HL-60/S4 treated with retinoic acid at 250 ng/mL for 4 days and 3 days (cell line): Measurements from ENCODE around the gene HERC3.

Source experiments
- in situ Hi-C: fragments of 300-500 bp; cut with MboI; formaldehyde crosslinking; loops from 2 replicates; pipeline ENCODE4 v1.7.0; 2022; ENCODE audit warnings: low sequenced_read_pairs

The HERC3 gene

GRCh38 chr4:88713782-88714181 lies 121.5 kb downstream of the HERC3 start:
- in situ Hi-C loops, result no loop called here

DNA sequence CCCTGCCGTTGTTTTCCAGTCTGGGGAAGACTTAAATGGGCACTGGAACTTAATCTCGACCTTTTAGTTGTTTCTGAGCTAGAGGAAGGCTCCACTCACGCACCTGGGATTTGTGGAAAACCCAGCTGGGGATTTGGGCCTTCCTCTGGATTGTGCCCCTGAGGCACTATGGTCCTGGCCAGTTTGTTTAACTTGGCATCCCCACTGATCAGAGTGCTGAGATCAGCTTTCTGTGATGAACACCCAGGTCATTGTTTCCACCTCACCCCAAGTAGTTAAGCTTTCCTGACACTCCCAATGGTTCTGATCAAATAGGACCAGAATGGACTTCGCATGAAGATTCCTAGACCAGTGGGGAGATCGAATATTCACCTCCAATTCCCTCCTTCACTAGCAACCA lies 125.8 kb downstream of the HERC3 start:
- in situ Hi-C loops, result no loop called here

- in situ Hi-C loops, result no loop called here
Observed at GRCh38 chr4:88719381-88719780, 127.1 kb downstream of the HERC3 start.

GRCh38 chr4:88720451-88721428 lies 128.5 kb downstream of the HERC3 start:
- in situ Hi-C loops, result no loop called here

DNA sequence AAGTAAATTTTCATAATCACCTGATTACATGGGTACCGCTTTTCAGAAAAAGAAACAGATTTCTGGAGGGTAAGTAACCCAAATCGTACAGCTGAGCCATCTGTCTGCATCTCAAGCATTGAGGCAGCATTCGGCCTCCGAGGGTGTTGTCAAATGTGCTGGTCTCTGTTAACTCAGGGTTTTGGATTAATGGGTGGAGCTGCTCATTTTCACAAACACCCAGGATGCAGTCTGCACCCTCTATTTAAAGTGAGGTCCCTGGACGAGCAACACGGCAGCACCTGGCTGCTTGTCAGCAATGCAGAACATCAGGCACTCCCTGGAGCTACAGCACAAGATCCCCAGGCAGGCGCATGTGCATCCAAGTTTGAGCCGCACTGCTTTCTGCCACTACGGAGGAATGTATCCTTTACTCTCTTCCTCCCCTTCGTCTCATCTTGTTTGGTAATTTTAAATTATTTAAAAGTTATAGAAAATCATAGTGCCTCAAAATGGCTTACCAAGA lies 130.0 kb downstream of the HERC3 start:
- in situ Hi-C loops, result no loop called here

DNA sequence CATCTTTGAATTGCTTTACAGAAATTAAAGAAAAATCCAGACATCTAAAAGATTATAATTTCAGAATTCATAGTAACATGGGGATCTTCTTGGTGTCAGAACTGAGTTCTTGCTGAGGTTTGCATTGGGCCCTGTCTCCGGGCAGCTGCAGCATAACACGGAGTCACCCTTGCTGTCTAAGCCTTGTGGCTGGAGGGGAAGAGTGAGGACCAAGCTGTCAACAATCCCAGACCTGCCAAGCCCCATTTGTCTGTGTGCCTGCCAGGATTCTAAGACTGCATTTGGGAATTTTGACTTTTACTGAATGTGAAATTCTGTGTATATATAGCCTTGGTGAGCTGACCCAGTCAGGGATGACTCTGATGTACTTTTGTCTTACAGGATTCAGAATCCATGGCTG lies 130.5 kb downstream of the HERC3 start:
- in situ Hi-C loops, result no loop called here

- in situ Hi-C loops, result no loop called here
Observed at GRCh38 chr4:88724406-88724805, 132.1 kb downstream of the HERC3 start.

DNA sequence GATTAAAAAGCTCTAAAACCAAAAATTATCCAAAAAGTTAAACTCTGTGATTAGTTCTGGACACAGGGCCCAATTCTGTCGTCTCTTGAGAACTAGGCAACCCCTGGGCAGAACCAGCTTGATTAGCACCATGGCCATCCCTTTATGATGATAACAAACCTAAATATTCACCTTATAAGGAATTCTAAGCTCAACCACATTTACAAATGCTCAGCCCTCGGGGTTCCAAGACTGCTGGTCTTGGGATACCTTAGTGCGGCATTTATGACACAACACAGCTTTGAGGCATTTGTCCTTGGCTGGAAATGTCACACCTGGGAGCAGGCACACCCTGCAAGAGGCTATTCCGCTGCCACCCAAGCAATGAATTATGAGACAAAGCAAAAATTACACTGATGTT lies 132.9 kb downstream of the HERC3 start:
- in situ Hi-C loops, result no loop called here

DNA sequence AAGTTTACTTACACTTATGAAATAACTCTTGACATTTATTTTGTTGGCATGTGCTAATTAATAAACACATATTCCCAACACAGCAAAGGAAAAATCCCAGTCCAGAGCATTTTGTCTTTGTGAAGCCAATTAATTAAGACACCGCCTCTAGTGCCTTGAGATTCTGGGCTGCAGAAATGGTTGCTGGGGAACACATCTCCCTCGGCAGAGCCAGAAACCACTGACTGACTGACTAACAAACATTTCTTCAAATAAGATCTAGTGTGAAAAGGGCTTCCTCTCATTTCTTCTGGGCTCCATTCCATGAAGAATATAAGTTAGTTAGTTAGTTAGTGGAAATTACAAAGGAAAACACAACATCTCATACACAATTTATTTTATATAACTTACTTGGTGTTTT lies 133.7 kb downstream of the HERC3 start:
- in situ Hi-C loops, result no loop called here

DNA sequence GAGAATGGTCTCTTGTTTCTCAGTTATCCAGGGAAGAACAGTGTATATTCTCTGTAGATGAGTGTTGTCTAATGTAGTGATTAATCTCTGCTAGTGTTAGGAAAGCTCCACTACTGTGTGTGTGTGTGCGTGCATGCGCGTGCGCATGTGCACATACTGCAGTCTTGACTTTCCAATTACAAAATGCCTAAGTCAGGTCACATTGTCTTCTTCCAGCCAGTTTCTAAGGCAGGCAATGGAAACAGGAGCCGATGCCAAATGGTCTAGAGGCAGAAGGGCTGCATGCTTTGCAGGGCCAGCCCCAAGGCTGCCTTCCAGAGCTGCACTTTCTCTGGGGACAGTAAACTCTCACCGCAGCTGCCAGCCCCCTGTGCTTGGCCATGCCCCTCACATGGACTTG lies 135.9 kb downstream of the HERC3 start:
- in situ Hi-C loops, result no loop called here

DNA sequence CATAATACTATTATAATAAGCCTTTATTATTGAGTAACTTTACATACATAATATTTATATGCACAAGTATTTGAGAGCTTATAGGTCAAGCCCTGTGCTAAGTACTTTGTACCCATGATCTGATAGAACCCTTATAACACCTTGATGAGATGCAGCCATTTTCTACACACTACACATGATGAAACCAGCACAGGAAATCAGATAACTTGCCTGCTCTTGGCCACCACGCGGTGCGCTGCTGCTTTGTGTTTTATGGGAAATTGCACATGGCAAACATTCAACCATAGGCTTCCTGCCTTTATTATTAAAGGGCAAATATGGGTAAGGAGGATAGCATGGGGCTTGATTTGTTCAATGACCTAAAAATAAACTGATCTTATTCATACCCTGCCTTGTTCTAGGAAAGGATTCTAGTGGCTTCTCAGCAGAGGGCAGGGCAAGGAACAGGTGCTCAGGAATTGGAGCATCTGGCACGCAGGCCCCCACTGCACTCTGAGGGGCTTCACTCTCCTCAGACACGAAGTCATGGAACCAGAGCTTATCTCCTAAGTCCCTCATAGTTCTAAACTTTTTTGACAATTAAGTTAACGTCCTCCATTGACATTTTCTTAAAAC lies 137.0 kb downstream of the HERC3 start:
- in situ Hi-C loops, result no loop called here

DNA sequence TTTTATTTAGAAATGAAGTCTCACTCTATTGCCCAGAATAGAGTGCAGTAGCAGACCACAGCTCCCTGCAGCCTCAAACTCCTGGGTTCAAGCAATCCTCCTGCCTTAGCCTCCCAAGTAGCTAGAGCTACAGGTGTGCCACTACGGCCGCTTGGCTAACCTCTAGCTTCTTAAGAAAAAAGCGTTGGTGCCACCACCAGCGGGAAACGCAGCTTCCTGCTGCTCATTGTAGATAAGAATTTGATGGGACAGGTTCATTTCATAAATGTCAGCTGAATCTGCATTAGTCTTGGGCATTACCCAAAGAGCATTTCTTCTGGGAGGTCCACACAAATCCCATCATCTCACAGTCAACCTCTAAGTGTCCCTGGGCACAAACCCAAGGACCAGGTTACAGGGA lies 138.5 kb downstream of the HERC3 start:
- in situ Hi-C loops, result no loop called here

- in situ Hi-C loops, result no loop called here
Observed at GRCh38 chr4:88731381-88731780, 139.1 kb downstream of the HERC3 start.

- in situ Hi-C loops, result no loop called here
Observed at GRCh38 chr4:88732714-88733368, 140.6 kb downstream of the HERC3 start.

- in situ Hi-C loops, result no loop called here
Observed at GRCh38 chr4:88734403-88734949, 142.2 kb downstream of the HERC3 start.

DNA sequence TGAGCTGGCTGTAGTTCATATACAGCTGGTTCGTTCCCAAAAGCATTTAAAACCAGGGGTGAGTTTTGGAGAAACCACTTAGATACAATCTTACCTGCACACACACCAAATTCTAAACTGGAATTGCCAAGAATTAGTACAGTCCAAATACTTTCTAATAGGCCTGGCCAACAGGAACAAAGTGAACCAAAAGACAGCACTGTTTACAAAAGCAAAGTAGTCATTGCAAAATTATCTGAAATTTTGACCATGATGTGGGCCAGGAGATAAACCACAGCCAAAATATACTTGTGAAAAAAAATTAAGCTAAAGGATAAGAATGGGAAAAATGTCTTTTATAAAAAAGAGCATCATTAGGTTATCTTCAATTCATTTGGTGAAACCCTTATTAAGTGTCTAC lies 143.3 kb downstream of the HERC3 start:
- in situ Hi-C loops, result no loop called here

- in situ Hi-C loops, result no loop called here
Observed at GRCh38 chr4:88736264-88736663, 144.0 kb downstream of the HERC3 start.

GRCh38 chr4:88737307-88737941 lies 145.1 kb downstream of the HERC3 start:
- in situ Hi-C loops, result no loop called here

GRCh38 chr4:88738180-88738579 lies 145.9 kb downstream of the HERC3 start:
- in situ Hi-C loops, result no loop called here

GRCh38 chr4:88742561-88742960 lies 150.3 kb downstream of the HERC3 start:
- in situ Hi-C loops, result no loop called here

- in situ Hi-C loops, result no loop called here
Observed at GRCh38 chr4:88743696-88744095, 151.4 kb downstream of the HERC3 start.
